Mammary epithelial cell (primary cell): ENCODE data around the gene ETV2.

Source experiments
- CTCF ChIP-seq, 2 donors: IDR thresholded peaks in 1 of 2; conservative IDR thresholded peaks in 1 of 2; 2 replicates each; pipeline ENCODE4 v1.5.1; 2011 to 2012; ENCODE audit warnings: inconsistent platforms in 2 of 2, low read length in 2 of 2, mild to moderate bottlenecking in 2 of 2, control low read depth in 1 of 2, low read depth in 1 of 2; ENCODE audit not compliant: insufficient read depth in 1 of 2; ENCODE audit errors: extremely low read depth in 1 of 2
- EZH2 ChIP-seq: IDR thresholded peaks from 2 replicates; pipeline ENCODE4 v1.6.1; 2012; ENCODE audit warnings: low read length, inconsistent platforms, borderline replicate concordance

GRCh38 chr19:35663981-35664380, 22.4 kb downstream of the ETV2 start:
- TF ChIP-seq CTCF (conservative IDR thresholded peaks at IDR 0.05 in 1 of 2, IDR thresholded peaks at IDR 0.05 in 1 of 2; ENCODE audit: extremely low read depth in 1 of 2, insufficient read depth in 1 of 2, low read depth in 1 of 2, low read length in 2 of 2) (no peak), EZH2 (no peak)
